H1 (cell line): ENCODE data around the gene SLC9A4.

ENCODE experiments used
- BRCA1 ChIP-seq: IDR thresholded peaks from 2 replicates; pipeline ENCODE4 v1.6.1; 2012; ENCODE audit warnings: low read depth, low read length, improper control_type of control experiment
- CREB1 ChIP-seq: IDR thresholded peaks from 2 replicates; pipeline ENCODE4 v1.6.1; 2012; ENCODE audit warnings: inconsistent platforms
- CTCF ChIP-seq, 3 experiments: IDR thresholded peaks; 1 replicate in 2 of 3; 2 replicates in 1 of 3; pipeline versions ENCODE4 v1.5.1 to v1.6.1; 2011; ENCODE audit warnings: low read length in 3 of 3, mild to moderate bottlenecking in 3 of 3, inconsistent platforms in 2 of 3, low read depth in 1 of 3, moderate library complexity in 1 of 3; ENCODE audit not compliant: insufficient read depth in 1 of 3; ENCODE audit errors: control extremely low read depth in 1 of 3
- EP300 ChIP-seq, 2 experiments: IDR thresholded peaks; 1 replicate in 1 of 2; 2 replicates in 1 of 2; pipeline ENCODE4 v1.6.1; 2011 to 2012; ENCODE audit warnings: low read depth in 2 of 2, low read length in 2 of 2, mild to moderate bottlenecking in 2 of 2, borderline replicate concordance in 1 of 2, inconsistent platforms in 1 of 2, moderate library complexity in 1 of 2
- EZH2 ChIP-seq: fragments of 200-600 bp; sonication (generic); IDR thresholded peaks from 2 replicates; pipeline ENCODE4 v1.7.1; 2012; ENCODE audit warnings: low read depth, mild to moderate bottlenecking, moderate library complexity, low read length, inconsistent platforms; ENCODE audit not compliant: severe bottlenecking
- JUND ChIP-seq: IDR thresholded peaks from 2 replicates; pipeline ENCODE4 v1.6.1; 2011; ENCODE audit warnings: mild to moderate bottlenecking, improper control_type of control experiment, low read length
- POLR2AphosphoS5 ChIP-seq: IDR thresholded peaks from 2 replicates; pipeline ENCODE4 v1.6.1; 2011; ENCODE audit warnings: low read depth, low read length
- RAD21 ChIP-seq, 2 experiments: IDR thresholded peaks in 1 of 2; conservative IDR thresholded peaks in 1 of 2; 2 replicates each; pipeline ENCODE4 v1.6.1; 2011; ENCODE audit warnings: low read depth in 2 of 2, low read length in 2 of 2, improper control_type of control experiment in 1 of 2, inconsistent platforms in 1 of 2, mild to moderate bottlenecking in 1 of 2, moderate library complexity in 1 of 2
- TAF1 ChIP-seq: IDR thresholded peaks from 2 replicates; pipeline ENCODE4 v1.6.1; 2011; ENCODE audit warnings: mild to moderate bottlenecking, low read depth, low read length

- TF ChIP-seq BRCA1 (no peak), CTCF (IDR thresholded peaks at IDR 0.05; ENCODE audit: control extremely low read depth in 1 of 3, insufficient read depth in 1 of 3, low read depth in 1 of 3, low read length in 3 of 3) (no peak), POLR2AphosphoS5 (no peak), RAD21 (IDR thresholded peaks at IDR 0.05 in 1 of 2, conservative IDR thresholded peaks at IDR 0.05 in 1 of 2; ENCODE audit: low read depth in 2 of 2, low read length in 2 of 2) (no peak), CREB1 (no peak), TAF1 (no peak), JUND (no peak), EZH2 (no peak), EP300 (IDR thresholded peaks at IDR 0.05; ENCODE audit: borderline replicate concordance in 1 of 2, low read depth in 2 of 2, low read length in 2 of 2) (no peak)
Observed at GRCh38 chr2:102425441-102426132, 47.4 kb upstream of the SLC9A4 start.
